ENCODE measurements around the gene IFNA1. TPM values are rescaled to one million over a fixed set of nuclear protein-coding genes. Genes with fewer than 3 reads are reported as not detected.

The IFNA1 gene
- total RNA-seq, 1 donor from 2014 or later: not detected

DNA sequence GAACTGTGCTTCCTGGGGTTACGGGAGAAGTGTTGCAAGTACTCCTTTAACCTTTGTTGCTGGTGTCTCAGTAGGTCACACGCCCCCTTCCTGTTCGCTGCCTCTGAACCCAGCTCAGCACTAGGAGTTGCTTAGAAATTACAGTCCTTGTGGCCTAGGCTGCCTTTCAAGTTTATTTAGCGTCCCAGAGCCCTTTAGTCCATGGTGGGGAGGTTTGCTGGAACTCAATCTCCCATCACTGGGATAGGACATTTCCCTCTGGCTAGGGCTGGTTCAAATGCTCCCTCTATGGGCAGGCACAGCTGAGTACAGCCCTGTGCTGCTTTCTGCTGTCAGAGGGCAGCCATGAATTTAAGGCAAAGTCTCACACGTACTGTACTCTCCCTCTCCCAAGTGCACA lies 26.6 kb upstream of the IFNA1 start:
- no peak overlapping the region for H3K27ac ChIP-seq
- intact Hi-C loops (cut with DNase I): no loop called here
- no peaks in the 10 kb centered on the region for H3K4me1 ChIP-seq
- DNase-seq (ENCODE audit: low spot score in 2 of 2): no peak
- H3K36me3 ChIP-seq: no peaks in the 10 kb centered on the region
- H3K27me3 ChIP-seq: no peaks in the 10 kb centered on the region
- TF ChIP-seq, protein P1, sequence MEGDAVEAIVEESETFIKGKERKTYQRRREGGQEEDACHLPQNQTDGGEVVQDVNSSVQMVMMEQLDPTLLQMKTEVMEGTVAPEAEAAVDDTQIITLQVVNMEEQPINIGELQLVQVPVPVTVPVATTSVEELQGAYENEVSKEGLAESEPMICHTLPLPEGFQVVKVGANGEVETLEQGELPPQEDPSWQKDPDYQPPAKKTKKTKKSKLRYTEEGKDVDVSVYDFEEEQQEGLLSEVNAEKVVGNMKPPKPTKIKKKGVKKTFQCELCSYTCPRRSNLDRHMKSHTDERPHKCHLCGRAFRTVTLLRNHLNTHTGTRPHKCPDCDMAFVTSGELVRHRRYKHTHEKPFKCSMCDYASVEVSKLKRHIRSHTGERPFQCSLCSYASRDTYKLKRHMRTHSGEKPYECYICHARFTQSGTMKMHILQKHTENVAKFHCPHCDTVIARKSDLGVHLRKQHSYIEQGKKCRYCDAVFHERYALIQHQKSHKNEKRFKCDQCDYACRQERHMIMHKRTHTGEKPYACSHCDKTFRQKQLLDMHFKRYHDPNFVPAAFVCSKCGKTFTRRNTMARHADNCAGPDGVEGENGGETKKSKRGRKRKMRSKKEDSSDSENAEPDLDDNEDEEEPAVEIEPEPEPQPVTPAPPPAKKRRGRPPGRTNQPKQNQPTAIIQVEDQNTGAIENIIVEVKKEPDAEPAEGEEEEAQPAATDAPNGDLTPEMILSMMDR (IDR thresholded peaks at IDR 0.05): no peak
- H3K4me3 ChIP-seq: no peak overlapping the region
- H3K9me3 ChIP-seq: no peaks in the 10 kb centered on the region

DNA sequence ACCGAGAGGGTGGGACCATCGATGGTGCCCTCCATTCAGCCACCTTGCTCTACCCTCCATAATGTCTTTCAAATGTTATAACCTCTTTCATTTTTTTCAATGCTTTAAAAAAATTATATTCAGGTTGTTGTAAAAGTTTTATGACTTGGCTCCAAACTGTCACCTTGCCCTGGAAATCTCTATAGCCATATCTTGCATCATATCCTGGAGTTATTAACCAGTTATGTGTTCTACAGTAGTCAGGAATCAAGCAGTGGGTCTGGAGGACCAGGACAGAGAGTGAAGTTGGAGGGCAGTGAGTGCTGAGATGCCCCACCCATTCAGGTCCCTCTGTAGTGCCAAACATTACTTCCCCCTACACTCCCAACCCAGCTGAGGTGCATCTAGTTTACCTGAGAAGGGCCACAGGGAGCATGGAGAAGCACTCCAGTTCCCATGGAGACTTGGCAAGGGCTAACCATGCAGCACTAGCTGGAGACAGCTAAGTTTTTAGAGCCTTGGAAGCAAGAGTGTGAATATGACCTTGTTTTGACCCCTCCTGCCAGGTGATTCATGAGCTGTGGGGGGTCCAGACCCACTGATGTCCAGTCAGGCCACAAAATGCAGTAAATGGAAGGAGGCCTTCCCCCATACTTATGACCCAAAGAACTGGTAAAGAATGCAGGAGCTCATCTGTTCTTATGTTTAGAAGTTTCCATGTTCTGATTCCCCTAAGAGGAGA lies 25.9 kb upstream of the IFNA1 start:
- Histone ChIP-seq H3K36me3 (no peaks in the 10 kb centered on the region), H3K9me3 (no peaks in the 10 kb centered on the region), H3K27ac (no peak overlapping the region), H3K4me1 (no peaks in the 10 kb centered on the region), H3K4me3 (no peak overlapping the region), H3K27me3 (no peaks in the 10 kb centered on the region)
- no peak for DNase-seq (ENCODE audit: low spot score in 2 of 2)
- intact Hi-C loops (cut with DNase I): no loop called here
- TF ChIP-seq, protein P1 (IDR thresholded peaks at IDR 0.05): no peak

DNA sequence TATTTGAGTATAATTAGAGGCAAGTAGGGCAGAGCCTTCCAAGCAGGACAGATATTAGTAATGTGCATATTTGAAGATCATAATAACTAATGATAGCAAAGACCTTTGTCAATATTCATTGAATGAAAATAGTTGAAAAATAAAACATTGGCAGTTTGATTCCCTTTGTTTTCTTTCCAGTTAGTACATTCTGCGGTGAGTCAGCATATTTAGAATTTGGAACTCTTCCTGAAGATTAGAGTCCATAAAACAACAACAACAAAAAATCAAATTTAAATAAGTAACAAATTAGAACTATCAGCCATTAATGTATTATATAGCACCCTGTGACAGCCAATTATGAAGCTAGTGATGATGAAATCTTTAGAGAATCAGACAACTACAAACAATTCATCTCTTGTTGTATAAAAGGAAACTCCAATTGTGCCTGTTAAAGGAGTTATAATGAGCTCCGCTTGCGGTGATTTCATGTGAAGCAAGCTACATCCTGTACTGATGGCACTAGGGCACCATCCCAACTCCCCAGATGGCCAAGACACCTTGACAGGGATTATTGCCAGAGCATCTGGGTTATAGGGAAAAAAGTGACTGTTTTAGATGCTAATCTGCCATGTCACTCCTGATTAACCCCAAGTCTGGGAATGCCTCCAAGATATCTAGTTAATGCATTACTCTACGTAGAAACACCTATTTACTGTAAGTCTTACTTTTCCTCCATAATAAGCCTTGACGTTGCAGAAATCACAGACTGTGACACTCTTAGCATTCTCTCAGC lies 24.6 kb upstream of the IFNA1 start:
- H3K36me3 ChIP-seq: no peaks in the 10 kb centered on the region
- TF ChIP-seq, protein P1 (IDR thresholded peaks at IDR 0.05): no peak
- H3K27me3 ChIP-seq: no peaks in the 10 kb centered on the region
- no peaks in the 10 kb centered on the region for H3K9me3 ChIP-seq
- H3K4me1 ChIP-seq: no peaks in the 10 kb centered on the region
- no peak overlapping the region for H3K4me3 ChIP-seq
- no peak for DNase-seq (ENCODE audit: low spot score in 2 of 2)
- intact Hi-C loops (cut with DNase I): no loop called here
- no peak overlapping the region for H3K27ac ChIP-seq

DNA sequence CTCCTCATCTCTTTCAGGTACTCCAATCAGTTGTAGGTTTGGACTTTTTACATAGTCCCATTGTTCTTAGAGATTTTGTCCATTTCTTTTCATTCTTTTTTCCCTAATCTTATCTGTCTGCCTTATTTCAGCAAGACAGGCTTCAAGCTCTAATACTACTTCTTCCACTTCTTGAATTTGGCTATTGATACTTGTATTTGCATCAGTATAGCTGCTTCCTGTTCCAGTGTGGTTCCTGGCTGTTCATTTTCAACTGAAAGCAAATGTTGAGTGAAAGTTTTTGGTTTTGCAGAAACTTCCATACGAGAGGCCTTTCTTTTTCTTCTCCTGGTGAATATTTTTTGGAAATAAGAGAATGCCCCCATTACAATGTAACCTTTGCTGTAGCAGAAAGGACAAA lies 12.0 kb upstream of the IFNA1 start:
- intact Hi-C loops (cut with DNase I): no loop called here
- no peak for DNase-seq (ENCODE audit: low spot score in 2 of 2)
- H3K9me3 ChIP-seq: no peaks in the 10 kb centered on the region
- H3K4me3 ChIP-seq: no peak overlapping the region
- H3K27ac ChIP-seq: no peak overlapping the region
- no peaks in the 10 kb centered on the region for H3K36me3 ChIP-seq
- TF ChIP-seq, protein P1 (IDR thresholded peaks at IDR 0.05): no peak
- no peaks in the 10 kb centered on the region for H3K4me1 ChIP-seq
- H3K27me3 ChIP-seq: no peaks in the 10 kb centered on the region

DNA sequence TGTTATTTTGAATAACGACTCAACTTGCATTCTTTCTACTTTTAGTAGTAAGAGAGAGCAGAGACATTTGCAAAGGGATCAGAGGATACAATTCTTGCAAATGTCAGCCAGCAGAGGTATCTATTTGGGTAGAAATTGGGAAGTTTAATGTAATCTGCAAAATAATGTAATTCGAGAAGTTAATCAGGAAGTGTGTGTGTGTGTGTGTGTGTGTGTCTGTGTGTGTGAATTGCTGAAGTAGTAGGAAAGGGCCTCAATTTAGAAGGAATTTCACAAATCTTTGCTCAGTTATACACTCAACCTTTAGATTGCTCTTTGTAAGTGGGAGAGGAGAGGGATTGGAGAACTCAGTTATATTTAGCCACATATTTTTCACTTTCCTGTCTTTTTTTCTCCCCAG lies 11.0 kb upstream of the IFNA1 start:
- H3K36me3 ChIP-seq: no peaks in the 10 kb centered on the region

More for the DNA sequence above, 11.0 kb upstream of the IFNA1 start:
- Histone ChIP-seq H3K27ac (no peak overlapping the region), H3K4me1 (no peaks in the 10 kb centered on the region), H3K4me3 (no peak overlapping the region), H3K9me3 (no peaks in the 10 kb centered on the region), H3K27me3 (no peaks in the 10 kb centered on the region)
- DNase-seq (ENCODE audit: low spot score in 2 of 2): no peak
- TF ChIP-seq, protein P1 (IDR thresholded peaks at IDR 0.05): no peak
- intact Hi-C loops (cut with DNase I): no loop called here

All from ascending aorta (tissue), 2 donors.